Measurements from ENCODE around the gene STAT1. TPM values are rescaled to one million over a fixed set of nuclear protein-coding genes. Genes with fewer than 3 reads are reported as not detected.

Gene STAT1
- total and polyA plus RNA-seq, 9 of the 15 experiments (the other 6 are each of a cell fraction or from before 2014, with no cell fraction given): 8.7 to 34.4 (median 26.8) TPM

GRCh38 chr2:191030521-191031154, 16.7 kb upstream of the STAT1 start (continued):
- TF ChIP-seq MGA (IDR thresholded peaks at IDR 0.05): no peak
- TF ChIP-seq ZBTB17 (CRISPR knock-in tag; IDR thresholded peaks at IDR 0.05): no peak
- TF ChIP-seq CXXC5 (CRISPR knock-in tag; IDR thresholded peaks at IDR 0.05): no peak
- no peak for TF ChIP-seq NR3C1 (CRISPR knock-in tag; IDR thresholded peaks at IDR 0.05)
- TF ChIP-seq TBP (optimal IDR thresholded peaks at IDR 0.05; ENCODE audit: low read depth, low read length): no peak
- TF ChIP-seq SMC3 (conservative IDR thresholded peaks at IDR 0.05; ENCODE audit: insufficient read depth, low read depth, low read length): 0 out of 2 replicates have a peak, but pooled peaks have one; percentile 33
- TF ChIP-seq POU5F1 (IDR thresholded peaks at IDR 0.05; ENCODE audit: borderline replicate concordance, low read depth, low read length, partially characterized antibody): no peak
- TF ChIP-seq SETDB1 (IDR thresholded peaks at IDR 0.05; ENCODE audit: low read length): no peak
- TF ChIP-seq CCNT2 (IDR thresholded peaks at IDR 0.05; ENCODE audit: borderline replicate concordance, extremely low read depth, insufficient read length, low read depth, low read length): no peak
- peak; percentile 51 to 62 (median 59) for TF ChIP-seq CTCF (IDR thresholded peaks at IDR 0.05 in 2 of 3, conservative IDR thresholded peaks at IDR 0.05 in 1 of 3; ENCODE audit: insufficient read depth in 2 of 3, low read depth in 1 of 3, low read length in 3 of 3)
- no peak for TF ChIP-seq HDAC1 (IDR thresholded peaks at IDR 0.05)
- TF ChIP-seq PRPF4 (IDR thresholded peaks at IDR 0.05; ENCODE audit: insufficient read depth, low read depth, low read length, poor library complexity, severe bottlenecking): no peak
- TF ChIP-seq ZNF79 (CRISPR knock-in tag; IDR thresholded peaks at IDR 0.05; ENCODE audit: low read depth): no peak
- TF ChIP-seq SRF (CRISPR knock-in tag; IDR thresholded peaks at IDR 0.05): no peak

Measured in K562 (cell line).